HG03135 (cell line): ENCODE measurements around the gene PIEZO2.
"Not testable (repeated sequence)": the region's sequence is repeated elsewhere in the genome, so short reads cannot be mapped to it uniquely, and the experiment has no call there.

Experiments
- ATAC-seq: cut with Tn5 transposase; IDR thresholded peaks from one replicate; pipeline ENCODE4 v1.9.1; 2021; ENCODE audit warnings: mild to moderate bottlenecking, moderate library complexity; ENCODE audit not compliant: unreplicated experiment

PIEZO2 gene

DNA sequence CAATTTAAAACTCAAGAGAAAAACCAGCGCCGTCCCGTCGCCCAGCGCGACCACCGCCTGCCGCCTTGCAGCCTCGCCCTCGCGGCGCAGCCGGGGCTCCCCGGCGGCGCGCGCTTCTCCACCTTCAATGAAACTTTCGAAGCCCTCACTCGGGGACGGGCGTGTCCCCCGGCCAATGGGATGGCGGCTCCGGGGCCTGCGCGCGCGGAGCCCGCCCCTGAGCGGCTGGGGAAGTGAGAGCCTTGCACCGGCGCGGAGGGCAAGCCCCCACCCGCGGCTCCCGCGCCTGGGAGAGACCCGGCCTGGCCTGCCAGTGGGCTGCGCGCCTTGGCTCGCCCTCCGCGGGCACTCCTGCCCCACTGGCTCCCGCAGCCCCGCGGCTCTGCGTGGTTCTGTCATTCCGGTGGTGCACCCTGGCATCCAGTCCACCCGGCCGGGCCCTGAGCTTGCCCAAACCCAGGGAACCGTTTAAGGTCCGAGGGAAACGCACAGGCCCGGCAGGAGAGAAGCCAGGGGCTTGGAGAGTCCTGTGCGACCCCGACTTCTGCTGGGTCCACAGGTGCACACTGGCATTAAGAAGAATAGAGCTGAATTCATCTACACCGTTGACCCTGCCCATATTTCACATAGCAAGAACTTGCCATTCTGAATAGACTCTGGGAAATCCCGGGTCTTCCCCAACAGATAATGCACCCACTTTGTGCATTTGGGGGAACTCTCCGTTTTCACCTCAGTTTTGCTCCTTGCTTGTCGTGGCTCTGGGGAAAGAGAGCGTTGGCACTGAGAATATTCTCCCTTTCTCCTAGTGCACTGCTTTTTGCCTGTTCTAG lies at the start of gene PIEZO2:
PIEZO2 (minus strand) TSS at position 129 of the 830 bp plus-strand sequence. CDS start 981 bp downstream, outside the sequence.
- peak; percentile 65 for ATAC-seq

- ATAC-seq, result no peak
Measured at GRCh38 chr18:11183637-11184036, 34.3 kb upstream of the PIEZO2 start.

DNA sequence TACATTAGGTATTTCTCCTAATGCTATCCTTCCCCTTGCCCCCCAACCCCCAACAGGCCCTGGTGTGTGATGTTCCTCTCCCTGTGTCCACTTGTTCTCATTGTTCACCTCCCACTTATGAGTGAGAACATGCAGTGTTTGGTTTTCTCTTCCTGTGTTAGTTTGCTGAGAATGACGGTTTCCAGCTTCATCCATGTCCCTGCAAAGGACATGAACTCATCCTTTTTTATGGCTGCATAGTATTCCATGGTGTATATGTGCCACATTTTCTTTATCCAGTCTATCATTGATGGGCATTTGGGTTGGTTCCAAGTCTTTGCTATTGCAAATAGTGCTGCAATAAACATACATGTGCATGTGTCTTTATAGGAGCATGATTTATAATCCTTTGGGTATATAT lies 32.3 kb upstream of the PIEZO2 start:
- not testable (repeated sequence) for ATAC-seq

GRCh38 chr18:11179959-11180519 lies 30.7 kb upstream of the PIEZO2 start:
- no peak for ATAC-seq

DNA sequence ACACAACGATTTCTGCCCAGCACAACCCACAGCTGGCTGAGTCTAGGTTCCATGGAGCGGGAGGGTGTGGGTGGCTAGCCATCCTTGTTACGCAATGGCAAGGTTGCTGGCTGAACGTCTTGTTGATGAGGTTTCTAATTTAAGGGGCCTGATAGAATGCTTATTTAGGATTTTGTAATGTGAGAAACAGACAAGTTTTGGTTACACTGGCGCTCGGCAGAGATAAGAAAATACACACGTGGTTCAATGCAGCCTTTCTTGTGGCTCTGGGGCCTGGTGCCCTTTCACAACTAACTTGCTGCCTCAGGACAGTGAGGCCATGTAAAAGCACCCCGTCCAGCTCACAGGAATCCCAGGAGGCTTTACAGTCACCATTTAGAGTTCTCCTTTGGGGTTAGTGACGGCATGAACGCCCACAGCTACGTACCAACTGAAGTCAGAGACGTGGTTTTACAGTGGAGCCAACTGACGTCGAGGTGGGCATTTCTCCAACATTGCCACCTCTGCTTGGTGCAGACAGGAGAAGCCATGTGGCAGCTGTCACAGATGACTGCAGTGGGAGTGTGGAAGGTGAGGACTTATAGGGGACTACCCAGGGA lies 29.7 kb upstream of the PIEZO2 start:
- no peak for ATAC-seq

DNA sequence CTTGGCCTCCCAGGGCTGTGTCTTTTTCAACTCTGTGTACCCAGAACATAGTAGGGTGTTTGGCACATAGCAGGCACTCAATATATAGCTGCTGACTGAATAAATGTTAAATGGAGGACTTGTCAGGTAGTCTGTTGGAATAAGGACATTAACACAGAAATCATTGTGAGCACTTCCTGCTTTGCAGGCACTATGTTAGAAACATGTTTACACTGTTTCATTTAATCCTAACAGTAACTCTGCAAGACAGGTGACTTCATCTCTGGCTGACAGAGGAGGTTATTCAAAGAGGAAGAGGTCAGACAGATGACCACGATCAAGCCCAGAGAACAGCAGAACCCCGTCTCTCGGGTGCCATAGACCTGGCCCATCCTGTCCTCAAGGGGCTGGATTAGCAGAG lies 28.0 kb upstream of the PIEZO2 start:
- no peak for ATAC-seq

- no peak for ATAC-seq
Measured at GRCh38 chr18:11176481-11176881, 27.1 kb upstream of the PIEZO2 start.

- ATAC-seq, result no peak
Measured at GRCh38 chr18:11175266-11175979, 26.1 kb upstream of the PIEZO2 start.

DNA sequence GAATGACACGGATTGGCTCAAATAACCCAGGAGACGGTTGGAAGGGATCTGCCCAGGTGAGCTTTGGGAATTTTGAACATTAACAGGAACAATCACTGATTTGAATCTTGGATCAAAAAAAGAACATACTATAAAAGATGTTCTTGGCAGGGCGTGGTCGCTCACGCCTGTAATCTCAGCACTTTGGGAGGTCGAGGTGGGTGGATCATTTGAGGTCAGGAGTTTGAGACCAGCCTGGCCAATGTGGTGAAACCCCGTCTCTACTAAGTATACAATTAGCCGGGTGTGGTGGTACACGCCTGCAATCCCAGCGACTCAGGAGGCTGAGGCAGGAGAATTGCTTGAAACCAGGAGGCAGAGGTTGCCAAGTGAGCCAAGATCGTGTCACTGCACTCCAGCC lies 24.8 kb upstream of the PIEZO2 start:
- ATAC-seq, result not testable (repeated sequence)

DNA sequence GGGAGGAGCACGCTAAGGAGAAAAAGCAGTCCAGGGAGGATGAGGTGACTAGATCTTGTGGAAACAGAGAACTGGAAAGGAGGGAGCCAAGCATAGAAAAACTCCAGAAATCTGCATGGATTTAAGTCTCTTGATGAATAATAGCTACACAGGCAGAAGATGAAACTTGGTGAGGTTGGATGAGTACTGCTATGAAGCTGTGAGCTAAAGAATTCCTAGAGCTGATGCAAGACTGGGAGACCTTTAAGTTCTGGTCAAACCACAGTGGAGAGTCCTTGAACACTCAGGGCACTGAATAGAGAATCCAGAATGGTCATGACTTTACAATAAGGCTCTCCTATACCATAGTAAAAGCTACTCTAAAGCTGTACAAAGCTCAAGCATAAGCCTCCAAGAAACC lies 18.4 kb upstream of the PIEZO2 start:
- no peak for ATAC-seq

GRCh38 chr18:11165952-11166351 lies 16.6 kb upstream of the PIEZO2 start:
- no peak for ATAC-seq

DNA sequence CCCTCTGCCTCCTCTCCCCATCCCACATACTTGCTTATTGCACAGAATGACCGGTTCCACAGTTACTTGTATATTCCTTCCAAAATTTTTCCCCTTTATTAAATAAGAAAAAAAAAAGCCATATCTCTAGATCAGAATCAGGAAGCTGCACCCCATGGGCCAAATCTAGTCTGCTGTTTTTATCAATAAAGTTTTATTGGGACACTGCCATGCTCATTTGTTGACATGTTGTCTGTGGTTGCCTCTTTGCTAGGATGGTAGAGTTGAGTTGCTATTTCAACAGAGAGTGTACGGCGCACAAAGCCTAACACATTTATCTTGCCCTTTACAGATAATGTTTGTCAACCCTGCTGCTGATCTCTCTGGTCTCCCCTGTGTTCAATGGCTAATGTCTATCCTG lies 15.8 kb upstream of the PIEZO2 start:
- ATAC-seq, result no peak

GRCh38 chr18:11163665-11164064 lies 14.3 kb upstream of the PIEZO2 start:
- no peak for ATAC-seq

DNA sequence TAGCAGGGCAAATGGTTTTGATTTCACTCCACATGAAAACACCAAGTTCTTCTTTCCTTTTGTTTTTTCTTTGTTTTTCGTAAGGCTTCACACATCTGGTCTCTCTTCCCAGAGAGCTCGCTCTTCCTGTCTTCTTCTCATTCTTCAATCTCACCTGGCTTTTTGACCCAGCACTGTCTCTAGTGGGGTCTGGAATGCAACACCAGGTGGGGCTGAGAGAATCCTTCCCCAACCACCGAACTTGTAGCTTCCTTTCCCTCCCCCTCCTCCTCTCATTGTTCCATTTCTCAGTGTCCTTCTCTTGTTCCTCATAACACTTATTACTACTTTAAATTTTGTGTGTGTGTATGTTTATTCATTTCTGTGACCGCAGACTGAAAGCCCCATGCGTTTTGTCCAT lies 13.5 kb upstream of the PIEZO2 start:
- ATAC-seq, result no peak

DNA sequence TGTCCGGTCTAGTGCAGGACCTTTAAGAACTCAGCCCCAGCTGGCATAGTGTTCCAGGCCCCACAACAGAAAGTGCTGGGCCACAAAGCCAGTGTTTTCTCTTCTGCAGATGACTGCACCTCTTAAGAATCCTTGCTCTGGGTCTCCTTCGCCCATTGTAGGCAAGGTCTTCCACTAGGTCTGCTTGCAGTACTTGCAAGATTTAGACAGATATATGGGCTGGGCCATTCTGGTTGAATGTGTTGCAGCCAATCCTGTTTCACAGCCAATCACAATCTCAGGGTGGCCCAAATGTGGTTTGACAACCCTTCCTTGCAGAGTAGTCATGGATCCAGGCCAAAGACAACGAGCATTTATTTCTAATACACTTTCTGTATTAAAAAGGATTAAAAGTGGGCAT lies 13.1 kb upstream of the PIEZO2 start:
- no peak for ATAC-seq

GRCh38 chr18:11160313-11160712 lies 10.9 kb upstream of the PIEZO2 start:
- no peak for ATAC-seq

GRCh38 chr18:11159844-11160243 lies 10.5 kb upstream of the PIEZO2 start:
- no peak for ATAC-seq

DNA sequence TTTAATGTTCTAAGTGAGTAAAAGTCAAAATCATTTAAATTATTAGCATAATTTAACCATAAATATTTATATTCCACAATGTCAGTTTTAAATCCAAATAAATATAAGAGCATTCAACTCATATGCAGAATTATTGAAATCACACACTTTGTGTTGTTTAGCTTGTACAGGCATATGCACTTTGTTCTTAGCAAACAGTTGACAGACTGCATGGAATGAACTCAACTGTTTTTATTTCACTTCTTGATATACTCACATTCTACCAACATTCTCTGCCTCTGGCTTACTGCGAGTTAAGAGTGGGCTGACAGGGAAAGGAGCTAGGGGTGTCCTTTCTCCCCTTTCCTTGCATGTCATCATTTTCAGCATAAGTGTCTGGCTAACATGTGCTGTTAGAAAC lies 7.6 kb upstream of the PIEZO2 start:
- no peak for ATAC-seq

DNA sequence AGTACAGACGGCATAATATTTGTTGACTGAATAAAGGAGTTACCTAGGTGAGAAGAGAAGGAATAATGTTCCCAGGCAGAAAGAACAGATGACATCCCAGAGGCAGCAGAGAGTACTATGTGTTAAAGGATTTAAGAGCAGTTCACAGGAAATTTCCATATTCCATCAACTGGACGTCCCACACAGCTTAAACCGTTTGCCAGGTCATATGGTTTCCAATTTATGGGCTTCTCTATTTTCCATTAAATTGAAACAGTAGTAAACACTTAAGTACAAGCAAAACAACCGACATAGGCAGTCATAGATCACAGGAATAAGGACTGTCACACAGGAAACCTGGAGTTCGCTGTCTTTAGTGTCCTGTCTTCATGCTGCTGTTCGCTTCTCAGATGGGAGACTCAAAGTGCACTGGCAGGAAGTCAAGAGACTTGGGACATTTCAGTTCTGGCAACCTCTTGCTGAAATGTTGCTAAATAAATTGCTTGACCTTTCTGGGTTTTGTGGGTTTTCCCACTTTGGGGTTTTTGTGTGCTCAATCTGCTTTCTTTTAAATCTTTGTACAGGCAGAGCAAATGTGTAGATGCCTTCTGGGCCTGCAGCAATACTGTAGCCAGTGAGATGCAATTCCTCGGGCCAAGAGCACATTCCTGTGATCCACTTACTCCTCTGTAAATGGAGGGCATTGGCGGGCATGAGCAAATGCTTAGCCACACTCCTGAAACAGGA lies 5.8 kb upstream of the PIEZO2 start:
- ATAC-seq, result no peak

GRCh38 chr18:11154368-11154989 lies 5.1 kb upstream of the PIEZO2 start:
- no peak for ATAC-seq
